GM12875 (cell line): Measurements from ENCODE around the gene RAB27B.
"Not testable (repeated sequence)": the region's sequence is repeated elsewhere in the genome, so short reads cannot be mapped to it uniquely, and the experiment has no call there.

Experiments used
- H3K4me3 ChIP-seq: one replicate; pipeline ENCODE4 v1.5.1; 2011; ENCODE audit warnings: low read depth, low read length, control low read depth
- TF ChIP-seq, protein P1 (sequence below): IDR thresholded peaks from 2 replicates; pipeline ENCODE4 v1.5.1; 2011; ENCODE audit warnings: low read depth, mild to moderate bottlenecking, control low read depth, inconsistent platforms, low read length, moderate library complexity, borderline replicate concordance; ENCODE audit not compliant: insufficient read depth

Gene RAB27B

GRCh38 chr18:54813977-54814565, 14.2 kb upstream of the RAB27B start:
- H3K4me3 ChIP-seq, result no peak overlapping the region
- TF ChIP-seq, protein P1, sequence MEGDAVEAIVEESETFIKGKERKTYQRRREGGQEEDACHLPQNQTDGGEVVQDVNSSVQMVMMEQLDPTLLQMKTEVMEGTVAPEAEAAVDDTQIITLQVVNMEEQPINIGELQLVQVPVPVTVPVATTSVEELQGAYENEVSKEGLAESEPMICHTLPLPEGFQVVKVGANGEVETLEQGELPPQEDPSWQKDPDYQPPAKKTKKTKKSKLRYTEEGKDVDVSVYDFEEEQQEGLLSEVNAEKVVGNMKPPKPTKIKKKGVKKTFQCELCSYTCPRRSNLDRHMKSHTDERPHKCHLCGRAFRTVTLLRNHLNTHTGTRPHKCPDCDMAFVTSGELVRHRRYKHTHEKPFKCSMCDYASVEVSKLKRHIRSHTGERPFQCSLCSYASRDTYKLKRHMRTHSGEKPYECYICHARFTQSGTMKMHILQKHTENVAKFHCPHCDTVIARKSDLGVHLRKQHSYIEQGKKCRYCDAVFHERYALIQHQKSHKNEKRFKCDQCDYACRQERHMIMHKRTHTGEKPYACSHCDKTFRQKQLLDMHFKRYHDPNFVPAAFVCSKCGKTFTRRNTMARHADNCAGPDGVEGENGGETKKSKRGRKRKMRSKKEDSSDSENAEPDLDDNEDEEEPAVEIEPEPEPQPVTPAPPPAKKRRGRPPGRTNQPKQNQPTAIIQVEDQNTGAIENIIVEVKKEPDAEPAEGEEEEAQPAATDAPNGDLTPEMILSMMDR, result no peak

DNA sequence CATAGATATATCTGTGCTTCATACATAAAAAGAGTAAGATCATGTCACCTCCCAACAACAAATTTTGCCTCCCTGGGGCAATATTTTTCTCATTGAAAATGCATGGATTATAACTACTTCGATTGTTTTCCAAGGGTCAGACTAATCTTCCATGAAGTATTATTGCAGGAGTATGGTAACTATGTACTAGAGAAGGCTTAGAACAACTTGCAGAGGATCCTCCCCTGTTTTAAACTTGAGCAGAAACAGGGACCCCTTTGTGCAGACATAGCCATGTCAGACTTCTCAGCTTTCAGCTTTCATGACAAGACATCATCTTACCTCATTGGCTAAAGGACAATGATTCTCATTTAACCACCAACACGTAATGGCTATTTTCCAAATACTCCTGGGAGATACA, 13.2 kb upstream of the RAB27B start:
- H3K4me3 ChIP-seq, result no peak overlapping the region
- TF ChIP-seq, protein P1, result no peak

DNA sequence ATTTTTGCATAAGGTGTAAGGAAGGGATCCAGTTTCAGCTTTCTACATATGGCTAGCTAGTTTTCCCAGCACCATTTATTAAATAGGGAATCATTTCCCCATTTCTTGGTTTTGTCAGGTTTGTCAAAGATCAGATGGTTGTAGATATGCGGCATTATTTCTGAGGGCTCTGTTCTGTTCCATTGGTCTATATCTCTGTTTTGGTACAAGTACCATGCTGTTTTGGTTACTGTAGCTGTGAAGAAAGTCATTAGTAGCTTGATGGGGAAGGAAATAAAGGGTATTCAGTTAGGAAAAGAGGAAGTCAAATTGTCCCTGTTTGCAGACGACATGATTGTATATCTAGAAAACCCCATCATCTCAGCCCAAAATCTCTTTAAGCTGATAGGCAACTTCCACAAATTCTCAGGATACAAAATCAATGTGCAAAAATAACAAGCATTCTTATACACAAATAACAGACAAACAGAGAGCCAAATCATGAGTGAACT, 7.4 kb upstream of the RAB27B start:
- H3K4me3 ChIP-seq, result not testable (repeated sequence)

DNA sequence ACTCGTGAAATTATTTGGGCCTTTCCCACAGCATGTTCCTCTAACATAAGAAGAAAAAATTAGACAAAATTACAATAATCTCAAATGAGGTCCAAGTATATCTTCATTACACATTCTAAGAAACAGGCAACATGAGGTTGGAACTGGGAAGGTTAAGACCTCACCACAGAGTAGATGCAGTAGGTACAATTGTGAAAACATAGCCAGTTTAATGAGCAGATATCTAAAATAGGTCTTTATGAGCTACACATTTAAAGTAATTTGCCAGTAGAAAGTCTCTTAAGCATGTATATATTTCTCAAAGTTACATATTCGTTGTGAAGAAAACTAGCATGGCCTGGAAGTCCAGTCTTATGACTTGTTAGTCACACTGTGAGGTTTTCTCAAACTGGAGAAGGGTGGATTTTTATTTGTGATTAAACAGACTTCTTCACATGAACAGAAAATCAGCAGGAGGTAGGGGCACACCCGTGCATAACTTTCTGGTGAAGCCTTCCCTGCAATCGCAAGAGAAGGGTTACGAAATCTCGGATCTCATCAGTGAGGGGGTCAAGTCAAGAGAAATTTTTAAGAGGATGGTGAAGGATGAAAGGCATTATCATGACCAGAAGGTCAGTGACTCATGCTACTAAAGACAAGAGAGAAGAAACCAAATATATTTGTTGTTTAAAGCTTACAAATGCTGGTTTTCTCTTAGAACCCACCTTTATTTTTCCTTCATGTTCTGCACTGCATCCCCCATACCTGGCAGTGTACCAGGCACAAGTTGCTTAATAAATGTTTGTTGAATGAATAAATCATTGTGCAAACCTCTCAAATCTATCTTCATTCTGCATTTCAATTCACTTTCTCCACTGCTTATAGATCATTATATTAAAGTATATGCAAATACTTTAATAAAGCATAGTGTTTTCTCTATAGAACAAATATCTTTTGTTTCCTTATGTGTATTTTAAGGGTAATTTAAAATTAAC, 5.1 kb upstream of the RAB27B start:
- H3K4me3 ChIP-seq, result no peak overlapping the region
- TF ChIP-seq, protein P1, result no peak

GRCh38 chr18:54824761-54825160, 3.5 kb upstream of the RAB27B start:
- TF ChIP-seq, protein P1, result no peak
- H3K4me3 ChIP-seq, result no peak overlapping the region

- no peak overlapping the region for H3K4me3 ChIP-seq
- TF ChIP-seq, protein P1, result no peak
Measured at GRCh38 chr18:54825601-54826344, 2.5 kb upstream of the RAB27B start.

DNA sequence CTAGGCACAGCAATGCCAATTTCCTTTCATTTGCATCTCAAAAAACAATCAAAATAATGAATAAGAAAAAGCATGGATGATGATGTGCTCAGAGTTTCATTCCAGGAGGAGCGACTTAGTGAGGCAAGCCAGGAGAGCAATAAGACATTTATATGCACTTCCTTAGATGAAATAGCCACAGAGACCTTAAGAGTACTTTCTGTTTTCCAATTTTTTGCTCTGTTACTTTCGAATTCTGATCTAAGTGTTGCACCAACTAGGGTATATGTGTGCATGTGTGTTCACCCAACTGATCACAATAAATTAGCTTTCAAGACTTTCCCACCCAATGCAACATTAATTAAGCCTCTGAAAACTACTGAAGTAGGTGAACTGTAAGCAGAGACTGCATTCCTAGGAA, 709 bp downstream of the RAB27B start:
- no peak overlapping the region for H3K4me3 ChIP-seq

More for the DNA sequence above, 709 bp downstream of the RAB27B start:
- TF ChIP-seq, protein P1, result no peak
